Activated CD4-positive, alpha-beta memory T cell treated with anti-CD3 and anti-CD28 coated beads, Interleukin-2, amount 10 ng/mL, durations not matched to agents 7 days and 5 days (primary cell): ENCODE measurements around the gene CEP126. TPM values are rescaled to one million over a fixed set of nuclear protein-coding genes. Genes with fewer than 3 reads are reported as not detected.
A peak's percentile ranks its signal among the peaks of the same experiment; 100 is the strongest.

Source experiments
- CTCF ChIA-PET: fragments of 350-600 bp; sonication (Branson Sonifier 250); formaldehyde crosslinking; loops from one replicate; lab custom pipeline; 2021; ENCODE audit warnings: antibody characterized with exemption, inconsistent platforms; lab: Charles Lee
- POLR2A ChIA-PET: fragments of 350-600 bp; sonication (Branson Sonifier 250); formaldehyde crosslinking; loops from one replicate; lab custom pipeline; 2021; ENCODE audit warnings: antibody characterized with exemption; lab: Charles Lee
- DNase-seq: peaks from one replicate; pipeline ENCODE4 v3.0.0-alpha.2; 2020
- H3K27ac Mint-ChIP-seq: one replicate; pipeline ENCODE4 v1.8.0; 2021; ENCODE audit warnings: mild to moderate bottlenecking, mixed read lengths
- H3K27me3 Mint-ChIP-seq: one replicate; pipeline ENCODE4 v1.8.0; 2021; ENCODE audit warnings: mixed read lengths
- H3K36me3 Mint-ChIP-seq: one replicate; pipeline ENCODE4 v1.8.0; 2021; ENCODE audit warnings: low read depth, mixed read lengths
- H3K4me1 Mint-ChIP-seq: one replicate; pipeline ENCODE4 v1.8.0; 2021; ENCODE audit warnings: mixed read lengths
- H3K4me3 Mint-ChIP-seq: one replicate; pipeline ENCODE4 v1.8.0; 2021; ENCODE audit warnings: mild to moderate bottlenecking, mixed read lengths
- H3K9me3 Mint-ChIP-seq: one replicate; pipeline ENCODE4 v1.8.0; 2021; ENCODE audit warnings: mixed read lengths
- total RNA-seq, 2 experiments: library from RNA; stranded (reverse); gene quantifications; one replicate each; pipeline ENCODE4 v1.2.3, GENCODE V29; 2021

CEP126 gene, protein sequence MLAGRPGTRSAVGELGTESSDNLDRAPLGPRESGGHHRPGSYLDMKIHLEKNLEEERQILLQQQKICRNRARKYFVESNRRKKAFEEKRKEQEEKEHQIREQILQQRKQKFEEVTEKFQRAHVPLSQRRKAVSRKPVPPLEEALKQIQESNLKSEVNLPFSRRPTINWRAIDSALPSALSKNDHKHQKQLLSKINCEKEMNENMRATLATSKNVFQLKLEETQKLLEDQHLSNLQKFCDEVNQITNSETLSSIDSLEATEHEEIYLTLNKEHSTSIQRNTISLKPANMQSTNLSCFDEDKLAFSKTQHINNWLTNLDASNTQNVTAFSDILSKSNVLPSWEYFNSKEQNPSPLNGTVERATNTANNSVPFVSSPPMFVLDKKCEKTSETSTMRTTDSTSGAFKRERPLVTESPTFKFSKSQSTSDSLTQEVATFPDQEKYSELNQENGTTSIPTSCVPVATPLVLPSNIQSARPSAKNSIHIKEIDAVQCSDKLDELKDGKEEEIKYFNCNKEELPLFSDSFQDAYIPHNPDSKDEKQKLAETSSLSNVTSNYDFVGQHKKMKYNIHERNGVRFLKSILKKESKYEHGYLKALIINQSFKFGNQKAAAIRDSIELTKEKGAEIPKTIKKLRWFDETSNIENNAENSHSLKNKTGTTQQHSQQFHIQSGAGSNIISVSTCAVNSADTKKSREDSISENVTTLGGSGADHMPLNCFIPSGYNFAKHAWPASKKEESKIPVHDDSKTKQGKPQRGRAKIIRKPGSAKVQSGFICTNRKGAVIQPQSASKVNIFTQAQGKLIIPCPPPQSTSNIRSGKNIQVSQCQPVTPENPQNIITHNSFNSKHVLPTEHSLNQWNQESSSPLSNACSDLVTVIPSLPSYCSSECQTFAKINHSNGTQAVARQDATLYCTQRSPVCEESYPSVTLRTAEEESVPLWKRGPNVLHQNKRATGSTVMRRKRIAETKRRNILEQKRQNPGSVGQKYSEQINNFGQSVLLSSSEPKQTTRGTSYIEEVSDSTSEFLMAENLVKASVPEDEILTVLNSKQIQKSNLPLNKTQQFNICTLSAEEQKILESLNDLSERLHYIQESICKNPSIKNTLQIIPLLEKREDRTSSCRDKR
- 1 to 10 TPM in 1 of 2 experiments, under 1 TPM in 1; 0.45 to 1.0 TPM for total RNA-seq

DNA sequence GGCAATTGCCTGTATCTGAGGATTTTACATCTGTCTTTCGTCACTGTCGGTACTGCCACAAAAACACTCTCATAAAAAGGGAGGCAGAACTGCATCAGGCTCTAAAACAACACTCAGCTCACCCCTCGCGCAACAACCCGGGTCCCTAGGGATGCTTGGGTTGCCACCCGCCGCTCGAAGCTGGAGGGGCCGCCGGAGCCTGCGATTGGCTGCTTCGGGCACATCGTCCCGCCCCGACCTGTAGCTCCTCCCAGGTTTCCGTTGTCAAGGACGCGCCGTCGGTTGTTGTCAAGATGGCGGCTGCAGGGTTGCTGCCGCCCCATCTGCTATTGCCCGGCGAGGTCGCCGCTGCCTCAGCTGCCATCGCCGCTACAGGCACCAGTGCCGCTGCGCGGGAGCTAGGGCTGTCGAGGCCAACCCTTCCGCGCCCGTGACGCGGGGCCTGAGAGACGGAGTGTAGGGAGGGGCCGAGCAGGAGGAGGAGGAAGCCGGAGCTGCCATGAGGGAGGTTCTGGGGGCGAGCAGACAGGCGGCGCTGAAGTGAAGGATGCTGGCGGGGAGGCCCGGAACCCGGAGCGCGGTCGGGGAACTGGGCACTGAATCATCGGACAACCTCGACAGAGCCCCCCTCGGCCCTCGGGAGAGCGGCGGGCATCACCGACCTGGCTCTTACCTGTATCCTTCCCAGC, at the start of gene CEP126:
CEP126 (plus strand) TSS at position 273 of the 689 bp plus-strand sequence; CDS start at position 548, 275 bp downstream.
- CTCF ChIA-PET: interaction anchor here (0.8 to 1.6 kb wide), 10 partner anchors 10 to 99 kb away, joined by 3 to 8 read pairs (median 3); no protein-coding TSS in a partner anchor
- Mint-ChIP-seq H3K27me3 (no peaks in the 10 kb centered on the region), H3K9me3 (no peaks in the 10 kb centered on the region), H3K36me3 (no peaks in the 10 kb centered on the region), H3K27ac (peak within 1 kb of the TSS; percentile 57), H3K4me1 (peaks cover 24% of the 10 kb centered on the region), H3K4me3 (peak within 1 kb of the TSS; percentile 87)
- peak; percentile 93 for DNase-seq
- POLR2A ChIA-PET: no interaction called here

DNA sequence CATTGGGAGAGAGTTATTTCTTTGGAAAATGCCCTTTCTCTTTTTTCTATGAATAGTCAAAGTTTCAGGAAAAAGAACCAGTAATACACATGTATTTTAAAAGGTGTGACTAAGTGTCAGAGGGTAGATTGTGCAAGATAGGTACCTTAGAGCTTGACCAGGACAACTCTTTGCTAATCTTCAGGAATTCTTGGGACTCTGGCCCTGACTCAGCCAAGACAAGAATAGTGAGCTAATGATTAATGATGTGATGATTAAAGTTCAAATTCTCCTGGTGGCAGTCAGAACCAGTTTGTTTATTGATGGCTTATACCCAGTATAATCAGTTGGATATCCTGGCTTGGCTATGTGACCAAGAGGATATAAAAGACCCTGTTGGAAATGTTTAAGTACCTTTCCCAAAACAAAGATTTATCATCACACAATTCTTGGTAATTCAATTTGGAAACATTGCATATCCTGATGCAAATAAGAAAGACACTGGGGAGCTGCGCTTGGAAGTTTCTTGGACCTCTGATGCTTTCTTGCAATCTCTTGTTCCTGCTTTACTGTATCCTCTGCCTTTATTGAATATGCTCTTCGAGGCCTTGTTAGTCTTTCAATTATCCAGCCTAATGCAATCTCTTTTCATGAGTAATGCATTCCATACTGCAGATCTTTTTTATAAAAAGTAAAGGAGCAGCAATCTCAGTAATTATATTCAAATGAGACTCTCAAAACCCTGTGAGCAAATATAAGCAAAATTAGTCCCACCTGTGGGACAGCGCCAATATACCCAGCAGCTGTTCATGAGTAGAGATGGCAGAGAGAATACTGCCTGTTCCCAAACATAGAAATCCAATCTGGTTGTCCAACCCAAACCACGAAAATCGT, 48.0 kb upstream of the CEP126 start:
- POLR2A ChIA-PET: no interaction called here
- Mint-ChIP-seq H3K36me3 (no peaks in the 10 kb centered on the region), H3K9me3 (no peaks in the 10 kb centered on the region), H3K27me3 (peaks cover 10% of the 10 kb centered on the region), H3K4me3 (no peak overlapping the region), H3K4me1 (no peaks in the 10 kb centered on the region), H3K27ac (no peak overlapping the region)
- CTCF ChIA-PET: no interaction called here
- DNase-seq: no peak

DNA sequence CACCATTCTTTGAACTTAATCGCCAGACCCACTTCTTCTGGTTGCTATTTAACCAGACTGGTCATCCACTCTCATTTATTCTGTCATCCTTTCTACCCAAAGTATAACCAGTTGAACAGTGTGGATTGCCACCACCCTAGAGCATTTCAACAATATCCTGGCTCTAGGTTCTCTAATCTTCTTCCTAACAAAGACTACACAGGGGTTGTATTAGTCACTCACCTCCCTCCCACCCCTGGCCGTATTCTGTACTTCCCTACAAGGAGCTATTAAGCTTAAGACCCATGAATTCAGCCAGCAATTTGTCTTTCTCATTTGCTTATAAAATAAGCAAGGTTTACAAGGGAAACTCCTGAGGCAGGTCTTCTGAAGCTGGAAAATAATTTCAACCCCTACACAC, 46.9 kb upstream of the CEP126 start:
- CTCF ChIA-PET: no interaction called here
- no peaks in the 10 kb centered on the region for H3K4me1 Mint-ChIP-seq
- no peak for DNase-seq
- H3K9me3 Mint-ChIP-seq: no peaks in the 10 kb centered on the region
- H3K36me3 Mint-ChIP-seq: no peaks in the 10 kb centered on the region
- POLR2A ChIA-PET: no interaction called here
- H3K27me3 Mint-ChIP-seq: peaks cover 3% of the 10 kb centered on the region
- H3K27ac Mint-ChIP-seq: no peak overlapping the region
- no peak overlapping the region for H3K4me3 Mint-ChIP-seq

DNA sequence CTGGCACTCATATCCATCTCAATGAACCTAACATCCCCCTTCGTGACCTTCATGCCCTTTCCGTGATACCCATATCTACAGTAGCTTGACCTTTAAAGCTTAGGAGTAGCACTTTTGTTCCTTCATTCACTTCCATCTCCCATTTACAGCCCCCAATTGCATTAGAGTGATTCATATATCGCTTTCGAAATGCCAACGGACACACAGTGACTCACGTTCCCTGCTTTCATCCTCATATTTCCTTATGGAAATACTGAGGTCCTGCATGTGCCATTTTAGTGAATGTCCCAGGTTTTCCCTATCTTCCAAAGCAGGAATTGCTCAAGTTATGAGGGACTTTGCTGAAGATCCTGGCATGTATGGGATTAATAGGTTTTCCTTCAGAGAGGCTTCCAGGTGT, 44.3 kb upstream of the CEP126 start:
- H3K27me3 Mint-ChIP-seq: peaks cover 2% of the 10 kb centered on the region
- CTCF ChIA-PET: interaction anchor here (0.6 to 1.0 kb wide), 2 partner anchors 9 to 137 kb away, joined by 3 read pairs; no protein-coding TSS in a partner anchor
- no peak for DNase-seq
- no peaks in the 10 kb centered on the region for H3K36me3 Mint-ChIP-seq
- no peaks in the 10 kb centered on the region for H3K4me1 Mint-ChIP-seq
- no peaks in the 10 kb centered on the region for H3K9me3 Mint-ChIP-seq
- no peak overlapping the region for H3K4me3 Mint-ChIP-seq
- no peak overlapping the region for H3K27ac Mint-ChIP-seq
- POLR2A ChIA-PET: no interaction called here

DNA sequence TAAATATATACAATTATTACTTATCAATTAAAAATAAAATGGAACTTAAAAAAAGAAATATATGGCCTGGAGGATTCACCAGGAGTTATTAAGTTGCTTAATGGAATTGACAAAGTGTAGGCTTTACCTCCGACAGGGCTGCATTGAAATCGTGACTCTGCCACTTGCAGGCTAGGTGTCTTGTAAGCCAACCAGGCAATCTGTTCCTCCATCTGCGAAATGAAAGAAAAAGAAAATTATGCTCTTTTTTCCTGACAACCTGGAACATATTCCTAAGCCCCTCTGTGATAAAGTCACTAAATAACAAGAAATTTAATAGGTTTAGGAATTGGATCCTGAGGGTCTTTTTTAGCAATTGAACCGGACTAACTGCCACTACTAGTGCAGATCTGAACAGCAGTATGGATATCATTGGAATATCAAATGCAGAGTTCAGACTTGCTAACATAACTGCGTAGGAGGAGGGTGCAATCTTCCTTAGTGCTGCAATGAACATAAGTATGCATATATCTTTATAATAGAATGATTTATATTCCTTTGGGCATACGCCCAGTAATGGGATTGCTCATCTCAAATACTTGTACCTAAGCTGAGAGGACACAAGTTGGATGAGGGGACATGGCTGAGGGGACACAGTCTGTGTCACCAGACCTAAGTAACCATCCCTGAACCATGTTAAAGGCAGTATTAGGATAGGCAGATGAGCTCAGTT, 42.5 kb upstream of the CEP126 start:
- POLR2A ChIA-PET: no interaction called here
- DNase-seq: no peak
- no peaks in the 10 kb centered on the region for H3K36me3 Mint-ChIP-seq
- CTCF ChIA-PET: no interaction called here
- H3K27ac Mint-ChIP-seq: no peak overlapping the region
- H3K9me3 Mint-ChIP-seq: no peaks in the 10 kb centered on the region
- no peaks in the 10 kb centered on the region for H3K4me1 Mint-ChIP-seq
- no peak overlapping the region for H3K4me3 Mint-ChIP-seq
- H3K27me3 Mint-ChIP-seq: peaks cover 2% of the 10 kb centered on the region

DNA sequence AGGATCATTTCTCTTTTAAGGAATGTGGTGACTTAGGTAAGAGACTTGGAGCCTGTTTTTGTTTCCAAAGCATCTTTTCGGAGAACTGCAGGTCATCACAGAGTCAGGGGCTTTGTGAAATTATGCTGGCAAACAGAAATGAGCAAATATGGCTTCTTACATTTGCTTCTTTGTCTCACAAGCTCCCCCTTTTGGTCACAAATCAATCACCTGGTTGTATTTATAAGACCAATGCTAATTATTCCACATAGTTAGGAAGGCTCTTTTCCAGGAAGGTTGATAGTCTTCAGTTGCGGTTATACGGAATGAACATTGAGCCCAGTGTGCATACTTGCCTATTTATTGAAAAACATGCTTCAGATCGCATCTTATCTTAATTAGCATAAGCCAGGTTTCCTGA, 34.6 kb upstream of the CEP126 start:
- Mint-ChIP-seq H3K27me3 (peaks cover 4% of the 10 kb centered on the region), H3K36me3 (no peaks in the 10 kb centered on the region), H3K9me3 (no peaks in the 10 kb centered on the region), H3K4me3 (no peak overlapping the region), H3K4me1 (no peaks in the 10 kb centered on the region), H3K27ac (no peak overlapping the region)
- DNase-seq: no peak
- CTCF ChIA-PET: interaction anchor here (0.8 to 2.2 kb wide), 4 partner anchors 10 to 19 kb away, joined by 3 to 11 read pairs (median 4); no protein-coding TSS in a partner anchor
- POLR2A ChIA-PET: no interaction called here

DNA sequence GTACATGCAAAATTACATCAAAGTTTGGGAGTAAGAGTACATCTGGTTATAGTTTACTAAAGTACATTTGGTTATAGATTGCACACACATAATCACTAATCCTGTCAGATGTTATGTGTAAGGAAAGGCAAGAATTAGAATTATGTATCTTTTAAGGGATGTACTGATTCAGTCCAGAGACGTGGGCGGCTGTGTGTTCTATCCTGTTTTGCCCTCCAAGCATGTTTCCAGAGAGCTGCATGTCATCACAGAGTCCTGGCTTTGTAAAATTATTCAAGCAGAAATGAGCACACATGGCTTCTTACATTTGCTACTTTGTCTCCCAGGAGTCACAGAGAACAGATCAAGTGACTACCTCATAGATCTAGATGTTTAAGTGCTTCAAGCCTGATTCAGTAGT, 33.2 kb upstream of the CEP126 start:
- Mint-ChIP-seq H3K4me1 (no peaks in the 10 kb centered on the region), H3K27ac (no peak overlapping the region), H3K4me3 (no peak overlapping the region), H3K27me3 (peaks cover 4% of the 10 kb centered on the region), H3K9me3 (no peaks in the 10 kb centered on the region), H3K36me3 (no peaks in the 10 kb centered on the region)
- ChIA-PET POLR2A (no interaction called here), CTCF (no interaction called here)
- no peak for DNase-seq

DNA sequence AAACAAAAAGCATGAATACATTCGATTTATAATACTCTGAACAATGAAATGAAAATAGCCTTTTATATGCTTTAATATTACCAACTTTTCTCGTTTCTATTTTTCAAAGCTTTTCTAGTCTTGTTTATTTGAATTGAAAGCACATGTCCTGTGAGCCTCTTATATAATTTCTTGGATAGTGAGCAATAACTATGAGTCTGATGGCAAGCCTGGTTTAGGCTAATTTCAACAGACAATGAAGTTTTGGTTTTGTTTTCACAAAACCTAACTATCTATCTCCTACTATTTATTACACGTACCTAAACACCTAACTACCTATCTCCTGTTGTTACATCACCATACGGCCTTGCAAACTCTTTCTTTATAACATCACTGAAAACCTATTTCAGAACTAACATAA, 29.2 kb upstream of the CEP126 start:
- no peak overlapping the region for H3K27ac Mint-ChIP-seq
- no peaks in the 10 kb centered on the region for H3K36me3 Mint-ChIP-seq
- POLR2A ChIA-PET: no interaction called here
- peaks cover 1% of the 10 kb centered on the region for H3K27me3 Mint-ChIP-seq
- no peak for DNase-seq
- no peak overlapping the region for H3K4me3 Mint-ChIP-seq
- no peaks in the 10 kb centered on the region for H3K4me1 Mint-ChIP-seq
- CTCF ChIA-PET: no interaction called here
- no peaks in the 10 kb centered on the region for H3K9me3 Mint-ChIP-seq

DNA sequence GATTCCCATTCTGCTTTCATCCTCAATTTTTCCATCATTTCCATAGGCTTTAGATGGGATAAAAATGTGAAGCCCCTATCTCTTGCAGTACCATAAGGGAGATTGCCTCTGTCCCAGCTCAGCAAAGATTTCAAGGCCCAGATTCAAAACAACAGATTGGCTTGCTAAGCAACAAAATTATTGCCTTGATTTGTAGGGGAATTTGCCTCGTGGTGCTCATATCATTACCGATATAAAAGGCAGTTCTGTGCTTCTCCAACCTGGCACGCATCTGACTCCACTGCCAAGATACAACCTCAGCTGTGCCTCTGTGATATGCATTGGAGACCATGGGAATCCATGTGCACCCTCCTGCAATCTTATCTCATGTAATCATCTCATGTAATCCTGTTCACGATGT, 25.0 kb upstream of the CEP126 start:
- no peak for DNase-seq
- Mint-ChIP-seq H3K27ac (no peak overlapping the region), H3K9me3 (no peaks in the 10 kb centered on the region), H3K4me1 (no peaks in the 10 kb centered on the region), H3K27me3 (peaks cover 3% of the 10 kb centered on the region), H3K4me3 (no peak overlapping the region), H3K36me3 (no peaks in the 10 kb centered on the region)
- CTCF ChIA-PET: interaction anchor here (1.2 kb wide), 1 partner anchor 10 kb away, joined by 3 read pairs; no protein-coding TSS in a partner anchor
- POLR2A ChIA-PET: no interaction called here

DNA sequence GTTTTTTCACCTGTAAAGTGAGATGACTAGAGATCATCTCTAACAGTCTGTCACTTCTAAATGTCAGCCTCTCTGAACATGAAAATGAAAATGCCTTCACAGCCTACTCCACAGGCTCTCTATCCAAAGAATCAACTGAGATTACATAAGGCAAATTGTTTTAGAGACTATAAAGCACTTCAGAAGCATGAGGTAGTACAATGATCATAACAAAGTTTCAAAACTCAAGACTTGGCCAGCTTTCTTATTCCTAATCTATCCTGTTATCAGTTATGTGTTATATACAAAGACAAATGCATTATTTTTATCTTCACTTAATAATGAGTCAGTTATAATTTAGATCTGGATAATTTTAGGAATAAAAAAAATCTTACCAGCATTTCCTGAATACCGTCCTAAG, 20.3 kb upstream of the CEP126 start:
- DNase-seq: no peak
- Mint-ChIP-seq H3K27me3 (peaks cover 11% of the 10 kb centered on the region), H3K9me3 (no peaks in the 10 kb centered on the region), H3K4me1 (no peaks in the 10 kb centered on the region), H3K27ac (no peak overlapping the region), H3K4me3 (no peak overlapping the region), H3K36me3 (no peaks in the 10 kb centered on the region)
- CTCF ChIA-PET: no interaction called here
- POLR2A ChIA-PET: no interaction called here

DNA sequence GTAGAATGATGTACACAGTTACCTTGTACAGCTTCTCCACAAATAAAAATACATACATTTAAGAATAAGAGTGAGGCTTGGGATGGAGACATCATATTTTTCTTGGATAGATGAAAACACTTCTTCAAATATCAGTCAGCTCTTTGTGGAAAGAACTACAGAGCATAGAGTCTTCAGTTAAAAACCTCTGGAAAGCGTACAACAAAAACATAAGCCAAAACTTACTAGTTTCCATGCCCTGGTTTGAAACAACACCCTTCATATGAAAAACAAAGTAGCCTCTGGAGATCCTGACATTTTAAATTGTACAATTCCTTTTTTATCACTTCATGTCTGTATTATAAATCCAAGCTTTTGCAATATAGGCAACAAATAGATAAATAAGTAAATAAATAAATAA, 7.0 kb upstream of the CEP126 start:
- Mint-ChIP-seq H3K4me3 (no peak overlapping the region), H3K36me3 (no peaks in the 10 kb centered on the region), H3K9me3 (no peaks in the 10 kb centered on the region), H3K27me3 (peaks cover 16% of the 10 kb centered on the region), H3K4me1 (no peaks in the 10 kb centered on the region), H3K27ac (no peak overlapping the region)
- POLR2A ChIA-PET: no interaction called here
- CTCF ChIA-PET: no interaction called here
- DNase-seq: no peak
